Endothelial cell of umbilical vein (primary cell): ENCODE results near the gene DMRTB1. TPM values are rescaled to one million over a fixed set of nuclear protein-coding genes. Genes with fewer than 3 reads are reported as not detected.

Source experiments
- BruUV-seq: library from RNA; stranded (reverse); fragments of 400-500 nt; replicated peaks from 2 replicates; lab custom pipeline; 2021; lab: Mats Ljungman, UMichigan
- CTCF ChIA-PET: fragments of 300-600, 350-600 bp; sonication (Branson Sonifier 250); formaldehyde crosslinking; loops from one replicate; lab custom pipeline; 2021; ENCODE audit warnings: antibody characterized with exemption, inconsistent platforms; lab: Charles Lee
- POLR2A ChIA-PET: fragments of 300-600, 350-600 bp; sonication (Branson Sonifier 250); formaldehyde crosslinking; loops from one replicate; lab custom pipeline; 2021; ENCODE audit warnings: antibody characterized with exemption, inconsistent platforms; lab: Charles Lee
- DNase-seq: peaks from one replicate; pipeline ENCODE4 v3.0.0-alpha.2; 2011; ENCODE audit warnings: low read depth, low spot score
- FAIRE-seq: peaks from 2 replicates; lab custom pipeline; 2011; peaks lifted over from hg19 to GRCh38; lab: Jason Lieb, UNC
- H2AFZ ChIP-seq: 2 replicates; pipeline ENCODE4 v1.6.0; 2012; ENCODE audit warnings: low read depth, low read length, control low read depth, inconsistent platforms
- H3K27ac ChIP-seq: 2 replicates; pipeline ENCODE4 v1.5.1; 2011; ENCODE audit warnings: low read depth, mild to moderate bottlenecking, control low read depth, low read length, moderate library complexity; ENCODE audit not compliant: insufficient read depth
- H3K27me3 ChIP-seq, 2 experiments: 2 replicates each; pipeline versions ENCODE4 v1.6.0 to v1.6.1; 2011; ENCODE audit warnings: low read length in 2 of 2, mixed read lengths in 1 of 2; ENCODE audit not compliant: control insufficient read depth in 2 of 2, insufficient read depth in 2 of 2
- H3K36me3 ChIP-seq, 2 experiments: 2 replicates in 1 of 2; 3 replicates in 1 of 2; pipeline ENCODE4 v1.5.1; 2011; ENCODE audit warnings: low read length in 2 of 2, mild to moderate bottlenecking in 1 of 2, moderate library complexity in 1 of 2; ENCODE audit not compliant: control insufficient read depth in 2 of 2, insufficient read depth in 2 of 2; ENCODE audit errors: extremely low read depth in 1 of 2
- H3K4me1 ChIP-seq: 3 replicates; pipeline ENCODE4 v1.5.1; 2011; ENCODE audit warnings: mild to moderate bottlenecking, low read length; ENCODE audit not compliant: control insufficient read depth, insufficient read depth; ENCODE audit errors: extremely low read depth
- H3K4me2 ChIP-seq: 2 replicates; pipeline ENCODE4 v1.6.1; 2011; ENCODE audit warnings: low read length, control low read depth, mixed read lengths; ENCODE audit not compliant: insufficient read depth
- H3K4me3 ChIP-seq, 3 experiments: fragments of 200-600 bp in 1 of 3; sonication (generic), shearing (Covaris generic) in 1 of 3; replicated peaks in 1 of 3; 2 replicates each; pipeline ENCODE4 v1.5.1; 2011 to 2016; ENCODE audit warnings: control low read depth in 3 of 3, low read length in 3 of 3, mild to moderate bottlenecking in 2 of 3, inconsistent platforms in 1 of 3, low read depth in 1 of 3, moderate library complexity in 1 of 3; ENCODE audit not compliant: insufficient read depth in 1 of 3
- H3K79me2 ChIP-seq: 2 replicates; pipeline ENCODE4 v1.6.0; 2012; ENCODE audit warnings: low read length, inconsistent platforms; ENCODE audit not compliant: control insufficient read depth, insufficient read depth
- H3K9ac ChIP-seq: replicated peaks from 2 replicates; pipeline ENCODE3; 2011; ENCODE audit warnings: low read length, control low read depth; ENCODE audit not compliant: insufficient read depth; ENCODE audit errors: extremely low read depth
- H3K9me1 ChIP-seq: replicated peaks from 3 replicates; pipeline ENCODE4 v1.6.0; 2011; ENCODE audit warnings: mild to moderate bottlenecking, low read length; ENCODE audit not compliant: control insufficient read depth, insufficient read depth; ENCODE audit errors: extremely low read depth
- H3K9me3 ChIP-seq: replicated peaks from 2 replicates; pipeline ENCODE4 v1.5.1; 2012; ENCODE audit warnings: low read length, inconsistent platforms; ENCODE audit not compliant: control insufficient read depth, insufficient read depth
- H4K20me1 ChIP-seq: replicated peaks from 2 replicates; pipeline ENCODE3; 2011; ENCODE audit warnings: mild to moderate bottlenecking, low read length; ENCODE audit not compliant: control insufficient read depth, insufficient read depth; ENCODE audit errors: extremely low read depth
- CTCF ChIP-seq, 2 donors: IDR thresholded peaks; 1 replicate in 1 of 2; 2 replicates in 1 of 2; pipeline ENCODE4 v1.5.1; 2011; ENCODE audit warnings: low read length in 2 of 2, mild to moderate bottlenecking in 2 of 2, moderate library complexity in 2 of 2, control low read depth in 1 of 2, inconsistent platforms in 1 of 2, low read depth in 1 of 2; ENCODE audit not compliant: insufficient read depth in 1 of 2; ENCODE audit errors: extremely low read depth in 1 of 2
- EZH2 ChIP-seq: IDR thresholded peaks from 2 replicates; pipeline ENCODE4 v1.6.1; 2012; ENCODE audit warnings: borderline replicate concordance, low read depth, mild to moderate bottlenecking, moderate library complexity, low read length, inconsistent platforms; ENCODE audit not compliant: severe bottlenecking
- FOS ChIP-seq: IDR thresholded peaks from 2 replicates; pipeline ENCODE4 v1.6.1; 2011; ENCODE audit warnings: mild to moderate bottlenecking, low read length, moderate library complexity, borderline replicate concordance; ENCODE audit not compliant: insufficient read depth
- GATA2 ChIP-seq: IDR thresholded peaks from 2 replicates; pipeline ENCODE4 v1.7.0; 2011; ENCODE audit warnings: low read depth, mild to moderate bottlenecking, moderate library complexity, mixed read lengths, low read length; ENCODE audit not compliant: insufficient read length, insufficient read depth
- JUN ChIP-seq: IDR thresholded peaks from 2 replicates; pipeline ENCODE4 v1.6.1; 2011; ENCODE audit warnings: borderline replicate concordance, low read depth; ENCODE audit not compliant: insufficient read length, insufficient read depth
- MAX ChIP-seq: IDR thresholded peaks from 2 replicates; pipeline ENCODE4 v1.6.1; 2011; ENCODE audit not compliant: insufficient read depth, insufficient read length
- MYC ChIP-seq: IDR thresholded peaks from one replicate; pipeline ENCODE4 v1.6.1; 2011; ENCODE audit warnings: mild to moderate bottlenecking, low read depth, low read length
- POLR2A ChIP-seq: IDR thresholded peaks from 2 replicates; pipeline ENCODE4 v1.6.1; 2012; ENCODE audit warnings: low read depth, mild to moderate bottlenecking, control low read depth, low read length
- POLR2AphosphoS5 ChIP-seq: IDR thresholded peaks from 2 replicates; pipeline ENCODE4 v1.6.1; 2012; ENCODE audit warnings: low read depth, mild to moderate bottlenecking, control low read depth, low read length, moderate library complexity; ENCODE audit not compliant: insufficient read depth
- dilution Hi-C: fragments of 300-500 bp; cut with MboI; formaldehyde crosslinking; loops from one replicate; pipeline ENCODE4 v1.15.0; 2019; ENCODE audit warnings: low sequenced_read_pairs; ENCODE audit not compliant: extremely low pct_ligation_motif_present
- intact Hi-C: fragments of 100-400 bp; cut with micrococcal nuclease; formaldehyde crosslinking; loops from one replicate; pipeline ENCODE4 v1.10.0; 2022
- polyA plus RNA-seq, 4 experiments: library from polyadenylated mRNA; depleted of rRNA in 3 of 4; stranded (reverse) in 3 of 4; unstranded in 1 of 4; fragments of >200 nt; gene quantifications; 2 replicates each; pipeline versions ENCODE4 v1.2.1 to v1.2.3, GENCODE V29; 2011 to 2012; ENCODE audit warnings: missing spikeins in 1 of 4
- total RNA-seq: library from RNA; stranded (reverse); gene quantifications from 2 replicates; pipeline ENCODE4 v1.2.3, GENCODE V29; 2021

DMRTB1 gene
- total and polyA plus RNA-seq, 2 donors (not counting 3 experiments of a cell fraction or from before 2014, with no cell fraction given): not detected

- H3K27me3 ChIP-seq: peaks cover 0 to 4% of the 10 kb centered on the region in 2 experiments
- H2AFZ ChIP-seq: no peak overlapping the region
- H3K36me3 ChIP-seq: no peaks in the 10 kb centered on the region
- BruUV-seq: no TSS peak
- CTCF ChIA-PET: no interaction called here
- no peaks in the 10 kb centered on the region for H3K4me1 ChIP-seq
- H3K9me3 ChIP-seq: no peaks in the 10 kb centered on the region
- H3K27ac ChIP-seq: no peak overlapping the region
- H3K9ac ChIP-seq: no peak overlapping the region
- FAIRE-seq: no peak
- dilution Hi-C loops (no loop called here), intact Hi-C loops (no loop called here)
- H4K20me1 ChIP-seq: no peaks in the 10 kb centered on the region
- no peak overlapping the region for H3K4me3 ChIP-seq
- no peaks in the 10 kb centered on the region for H3K9me1 ChIP-seq
- no peak overlapping the region for H3K4me2 ChIP-seq
- no peak for DNase-seq
- no peaks in the 10 kb centered on the region for H3K79me2 ChIP-seq
- no peak for TF ChIP-seq POLR2AphosphoS5
- no peak for TF ChIP-seq MYC
- no peak for TF ChIP-seq EZH2
- TF ChIP-seq FOS: no peak
- no peak for TF ChIP-seq CTCF (IDR thresholded peaks at IDR 0.05; ENCODE audit: extremely low read depth in 1 of 2, insufficient read depth in 1 of 2, low read depth in 1 of 2, low read length in 2 of 2)
- no peak for TF ChIP-seq POLR2A
- no peak for TF ChIP-seq GATA2
- no peak for TF ChIP-seq MAX
- no peak for TF ChIP-seq JUN
- POLR2A ChIA-PET: no interaction called here
Measured at GRCh38 chr1:53478502-53478818, 19.3 kb downstream of the DMRTB1 start.
